Liver (tissue), 9 donors: ENCODE data around the gene SIGLEC1. TPM values are rescaled to one million over a fixed set of nuclear protein-coding genes. Genes with fewer than 3 reads are reported as not detected.

ENCODE experiments used
- DNase-seq: peaks from one replicate; pipeline ENCODE4 v3.0.0-alpha.2; 2017; ENCODE audit warnings: low spot score
- H3K27ac ChIP-seq, 2 donors: one replicate each; pipeline ENCODE4 v1.7.0; 2013; ENCODE audit warnings: inconsistent platforms in 2 of 2, low read length in 2 of 2, control low read depth in 1 of 2, low read depth in 1 of 2, mild to moderate bottlenecking in 1 of 2
- H3K27me3 ChIP-seq, 4 donors: one replicate each; pipeline versions ENCODE4 v1.6.1 to v1.7.0; 2013; ENCODE audit warnings: low read length in 3 of 4, inconsistent platforms in 1 of 4, mild to moderate bottlenecking in 1 of 4, moderate library complexity in 1 of 4; ENCODE audit not compliant: control insufficient read depth in 4 of 4, insufficient read depth in 4 of 4
- H3K36me3 ChIP-seq, 4 donors: one replicate each; pipeline versions ENCODE4 v1.6.1 to v1.7.0; 2013; ENCODE audit warnings: low read length in 3 of 4, mild to moderate bottlenecking in 3 of 4, low read depth in 1 of 4, moderate library complexity in 1 of 4; ENCODE audit not compliant: control insufficient read depth in 4 of 4, insufficient read depth in 3 of 4
- H3K4me1 ChIP-seq, 4 donors: one replicate each; pipeline versions ENCODE4 v1.6.1 to v1.7.0; 2013; ENCODE audit warnings: low read length in 3 of 4, mild to moderate bottlenecking in 3 of 4, moderate library complexity in 1 of 4; ENCODE audit not compliant: control insufficient read depth in 4 of 4, insufficient read depth in 4 of 4
- H3K4me3 ChIP-seq, 3 donors: one replicate each; pipeline versions ENCODE4 v1.6.1 to v1.7.0; 2013; ENCODE audit warnings: low read length in 3 of 3, control low read depth in 1 of 3, low read depth in 1 of 3, mild to moderate bottlenecking in 1 of 3
- H3K9ac ChIP-seq, 2 donors: one replicate each; pipeline ENCODE4 v1.7.0; 2013; ENCODE audit warnings: low read length in 2 of 2, mild to moderate bottlenecking in 2 of 2, moderate library complexity in 2 of 2, control low read depth in 1 of 2, low read depth in 1 of 2
- H3K9me3 ChIP-seq, 4 donors: one replicate each; pipeline versions ENCODE4 v1.6.1 to v1.7.0; 2013; ENCODE audit warnings: low read length in 3 of 4; ENCODE audit not compliant: control insufficient read depth in 4 of 4
- EGR1 ChIP-seq, 2 donors: IDR thresholded peaks; 2 replicates each; pipeline ENCODE4 v1.6.1; 2016 to 2018; ENCODE audit warnings: antibody characterized with exemption in 2 of 2, low read depth in 2 of 2
- FOXA1 ChIP-seq: IDR thresholded peaks from 2 replicates; pipeline ENCODE4 v1.6.1; 2016; ENCODE audit warnings: antibody characterized with exemption
- FOXA2 ChIP-seq: IDR thresholded peaks from 2 replicates; pipeline ENCODE4 v1.6.1; 2016; ENCODE audit warnings: antibody characterized with exemption
- GABPA ChIP-seq, 2 donors: IDR thresholded peaks in 1 of 2; conservative IDR thresholded peaks in 1 of 2; 2 replicates each; pipeline ENCODE4 v1.6.1; 2016; ENCODE audit warnings: antibody characterized with exemption in 2 of 2, mild to moderate bottlenecking in 1 of 2, moderate library complexity in 1 of 2
- HNF4A ChIP-seq, 2 donors: conservative IDR thresholded peaks; 2 replicates each; pipeline ENCODE4 v1.6.1; 2016; ENCODE audit warnings: antibody characterized with exemption in 2 of 2, mild to moderate bottlenecking in 2 of 2
- HNF4G ChIP-seq: IDR thresholded peaks from 2 replicates; pipeline ENCODE4 v1.6.1; 2016; ENCODE audit warnings: antibody characterized with exemption
- JUND ChIP-seq, 2 donors: IDR thresholded peaks; 2 replicates each; pipeline ENCODE4 v1.6.1; 2016; ENCODE audit warnings: antibody characterized with exemption in 2 of 2
- NR2F2 ChIP-seq: IDR thresholded peaks from 2 replicates; pipeline ENCODE4 v1.6.1; 2016; ENCODE audit warnings: antibody characterized with exemption
- RAD21 ChIP-seq, 2 donors: IDR thresholded peaks; 2 replicates each; pipeline ENCODE4 v1.6.1; 2016; ENCODE audit warnings: antibody characterized with exemption in 2 of 2, mild to moderate bottlenecking in 2 of 2
- RXRA ChIP-seq, 2 donors: IDR thresholded peaks; 2 replicates each; pipeline ENCODE4 v1.6.1; 2017 to 2018; ENCODE audit warnings: antibody characterized with exemption in 2 of 2, mild to moderate bottlenecking in 1 of 2
- SP1 ChIP-seq: IDR thresholded peaks from 2 replicates; pipeline ENCODE4 v1.6.1; 2018; ENCODE audit warnings: antibody characterized with exemption, mild to moderate bottlenecking
- TAF1 ChIP-seq: conservative IDR thresholded peaks from 2 replicates; pipeline ENCODE4 v1.6.1; 2016; ENCODE audit warnings: antibody characterized with exemption, mild to moderate bottlenecking
- YY1 ChIP-seq: IDR thresholded peaks from 2 replicates; pipeline ENCODE4 v1.6.1; 2016; ENCODE audit warnings: antibody characterized with exemption, mild to moderate bottlenecking
- WGBS: extraction: QIAGEN DNeasy Blood & Tissue Kit; methylation state at CpG from one replicate; pipeline ENCODE4 v1.1.7; 2013; 5-methylcytosine and 5-hydroxymethylcytosine counted together
- polyA plus RNA-seq, 2 donors: library from polyadenylated mRNA; stranded (reverse) in 1 of 2; unstranded in 1 of 2; fragments of 200-250 nt in 1 of 2; fragments of >200 nt in 1 of 2; fragmentation: Nextera tagmentation in 1 of 2; extraction: Ambion mirVana in 1 of 2; gene quantifications; one replicate each; pipeline versions ENCODE4 v1.2.1 to v1.2.3, GENCODE V29; 2013 to 2015
- total RNA-seq, 2 donors: library from RNA; depleted of rRNA; stranded (reverse); fragments of >200 nt; gene quantifications; one replicate each; pipeline ENCODE4 v1.2.3, GENCODE V29; 2014
- TF ChIP-seq, protein P1 (sequence below): IDR thresholded peaks from 2 replicates; pipeline ENCODE4 v1.6.1; 2016; ENCODE audit warnings: antibody characterized with exemption
- TF ChIP-seq, protein P2 (sequence below): IDR thresholded peaks from 2 replicates; pipeline ENCODE4 v1.6.1; 2016; ENCODE audit warnings: antibody characterized with exemption
- TF ChIP-seq, protein P3 (sequence below): IDR thresholded peaks from 2 replicates; pipeline ENCODE4 v1.6.1; 2016; ENCODE audit warnings: antibody characterized with exemption, mild to moderate bottlenecking
- TF ChIP-seq, protein P4 (sequence below): fragments of 150-350 bp; IDR thresholded peaks from 2 replicates; pipeline ENCODE4 v1.5.1; 2017; ENCODE audit warnings: improper control_type of control experiment, low read depth, low read length; ENCODE audit not compliant: missing input control
- TF ChIP-seq, protein P5 (sequence below): IDR thresholded peaks from 2 replicates; pipeline ENCODE4 v1.6.1; 2016; ENCODE audit warnings: antibody characterized with exemption
- donor health status: healthy.
- donor health status: healthy.
- donor health status: healthy.
- donor health status: healthy.
- donor health status: healthy.

SIGLEC1 gene
- total and polyA plus RNA-seq, 4 donors, result 2.3 to 7.8 (median 7.1) TPM

DNA sequence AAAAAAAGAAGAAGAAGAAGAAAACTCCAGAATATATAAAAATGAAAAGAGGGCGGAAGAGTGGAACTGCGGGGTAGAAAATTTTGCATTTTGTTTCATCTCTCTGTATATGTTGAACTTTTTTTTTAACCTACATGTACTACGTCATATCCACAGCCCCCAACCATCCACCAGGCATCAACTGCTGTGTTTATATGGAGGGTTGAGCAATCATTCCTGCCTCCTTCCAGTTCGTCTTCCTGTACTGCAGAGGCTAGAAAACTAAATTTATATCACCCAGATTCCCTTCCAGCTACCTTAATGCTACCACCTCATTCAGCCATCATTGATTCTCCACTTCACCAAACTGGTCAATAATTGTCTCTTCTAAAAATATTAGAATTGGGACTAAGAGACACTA, 9.5 kb upstream of the SIGLEC1 start (continued):
- TF ChIP-seq, protein P1, sequence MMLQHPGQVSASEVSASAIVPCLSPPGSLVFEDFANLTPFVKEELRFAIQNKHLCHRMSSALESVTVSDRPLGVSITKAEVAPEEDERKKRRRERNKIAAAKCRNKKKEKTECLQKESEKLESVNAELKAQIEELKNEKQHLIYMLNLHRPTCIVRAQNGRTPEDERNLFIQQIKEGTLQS, result no peak
- TF ChIP-seq, protein P2, sequence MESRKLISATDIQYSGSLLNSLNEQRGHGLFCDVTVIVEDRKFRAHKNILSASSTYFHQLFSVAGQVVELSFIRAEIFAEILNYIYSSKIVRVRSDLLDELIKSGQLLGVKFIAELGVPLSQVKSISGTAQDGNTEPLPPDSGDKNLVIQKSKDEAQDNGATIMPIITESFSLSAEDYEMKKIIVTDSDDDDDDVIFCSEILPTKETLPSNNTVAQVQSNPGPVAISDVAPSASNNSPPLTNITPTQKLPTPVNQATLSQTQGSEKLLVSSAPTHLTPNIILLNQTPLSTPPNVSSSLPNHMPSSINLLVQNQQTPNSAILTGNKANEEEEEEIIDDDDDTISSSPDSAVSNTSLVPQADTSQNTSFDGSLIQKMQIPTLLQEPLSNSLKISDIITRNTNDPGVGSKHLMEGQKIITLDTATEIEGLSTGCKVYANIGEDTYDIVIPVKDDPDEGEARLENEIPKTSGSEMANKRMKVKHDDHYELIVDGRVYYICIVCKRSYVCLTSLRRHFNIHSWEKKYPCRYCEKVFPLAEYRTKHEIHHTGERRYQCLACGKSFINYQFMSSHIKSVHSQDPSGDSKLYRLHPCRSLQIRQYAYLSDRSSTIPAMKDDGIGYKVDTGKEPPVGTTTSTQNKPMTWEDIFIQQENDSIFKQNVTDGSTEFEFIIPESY, result no peak
- no peak for TF ChIP-seq SP1

DNA sequence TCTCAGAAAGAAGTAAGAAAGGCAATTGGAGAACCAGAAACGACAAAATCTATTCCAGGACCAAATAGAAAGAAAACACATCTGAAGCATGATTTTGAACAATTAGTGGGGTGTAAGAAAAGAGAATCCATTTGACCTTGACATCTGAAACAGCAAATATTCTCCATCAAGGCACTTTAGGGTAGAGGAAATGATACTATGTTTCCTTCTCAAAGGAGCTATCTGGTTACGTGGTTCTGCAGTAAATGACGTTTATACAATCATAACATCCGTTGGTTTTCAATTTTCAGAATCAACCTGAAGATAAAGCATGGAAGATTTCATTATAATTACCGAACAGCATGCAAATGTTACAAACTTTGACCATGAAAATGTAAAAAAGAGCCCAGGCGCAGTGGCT, 8.2 kb upstream of the SIGLEC1 start:
- no peak for DNase-seq
- Histone ChIP-seq H3K36me3 (no peaks in the 10 kb centered on the region), H3K9ac (no peak overlapping the region), H3K4me1 (no peaks in the 10 kb centered on the region), H3K27me3 (peaks cover 0 to 3% (median 0%) of the 10 kb centered on the region in 4 donors), H3K27ac (no peak overlapping the region), H3K4me3 (no peak overlapping the region), H3K9me3 (no peaks in the 10 kb centered on the region)
- WGBS, result 62% methylated on average over 6 of the region's 6 CpGs
- TF ChIP-seq TAF1 (no peak), SP1 (no peak), HNF4G (no peak), GABPA (IDR thresholded peaks at IDR 0.05 in 1 of 2, conservative IDR thresholded peaks at IDR 0.05 in 1 of 2) (no peak), FOXA1 (no peak)
- TF ChIP-seq, protein P2, result no peak

DNA sequence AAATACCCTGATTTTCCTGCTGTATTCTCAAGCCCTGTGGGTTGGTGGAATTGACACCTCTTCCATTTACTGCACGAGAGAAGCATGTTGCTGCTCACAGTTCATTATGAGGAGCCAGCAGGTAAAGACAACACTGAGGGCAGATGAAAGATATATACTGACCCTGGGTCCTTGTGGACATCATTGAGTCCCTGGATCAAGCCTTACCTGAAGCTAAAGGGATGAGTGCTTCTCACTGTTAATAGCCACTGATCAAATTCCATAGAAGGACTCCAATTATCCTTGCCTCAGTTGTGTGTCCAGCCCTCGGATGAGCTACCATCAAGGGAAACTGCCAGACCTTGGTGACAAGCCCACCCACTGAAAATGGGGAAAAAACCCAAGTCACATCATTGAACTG, 7.7 kb upstream of the SIGLEC1 start:
- H3K4me3 ChIP-seq, result no peak overlapping the region
- DNase-seq, result no peak
- no peak overlapping the region for H3K9ac ChIP-seq
- TF ChIP-seq FOXA1 (no peak), JUND (IDR thresholded peaks at IDR 0.05) (no peak), TAF1 (no peak), EGR1 (IDR thresholded peaks at IDR 0.05; ENCODE audit: low read depth in 2 of 2) (no peak), RAD21 (IDR thresholded peaks at IDR 0.05) (no peak), HNF4G (no peak), YY1 (no peak), NR2F2 (no peak), RXRA (IDR thresholded peaks at IDR 0.05) (no peak), SP1 (no peak), GABPA (IDR thresholded peaks at IDR 0.05 in 1 of 2, conservative IDR thresholded peaks at IDR 0.05 in 1 of 2) (no peak), FOXA2 (no peak), HNF4A (conservative IDR thresholded peaks at IDR 0.05) (no peak)
- TF ChIP-seq, protein P3, sequence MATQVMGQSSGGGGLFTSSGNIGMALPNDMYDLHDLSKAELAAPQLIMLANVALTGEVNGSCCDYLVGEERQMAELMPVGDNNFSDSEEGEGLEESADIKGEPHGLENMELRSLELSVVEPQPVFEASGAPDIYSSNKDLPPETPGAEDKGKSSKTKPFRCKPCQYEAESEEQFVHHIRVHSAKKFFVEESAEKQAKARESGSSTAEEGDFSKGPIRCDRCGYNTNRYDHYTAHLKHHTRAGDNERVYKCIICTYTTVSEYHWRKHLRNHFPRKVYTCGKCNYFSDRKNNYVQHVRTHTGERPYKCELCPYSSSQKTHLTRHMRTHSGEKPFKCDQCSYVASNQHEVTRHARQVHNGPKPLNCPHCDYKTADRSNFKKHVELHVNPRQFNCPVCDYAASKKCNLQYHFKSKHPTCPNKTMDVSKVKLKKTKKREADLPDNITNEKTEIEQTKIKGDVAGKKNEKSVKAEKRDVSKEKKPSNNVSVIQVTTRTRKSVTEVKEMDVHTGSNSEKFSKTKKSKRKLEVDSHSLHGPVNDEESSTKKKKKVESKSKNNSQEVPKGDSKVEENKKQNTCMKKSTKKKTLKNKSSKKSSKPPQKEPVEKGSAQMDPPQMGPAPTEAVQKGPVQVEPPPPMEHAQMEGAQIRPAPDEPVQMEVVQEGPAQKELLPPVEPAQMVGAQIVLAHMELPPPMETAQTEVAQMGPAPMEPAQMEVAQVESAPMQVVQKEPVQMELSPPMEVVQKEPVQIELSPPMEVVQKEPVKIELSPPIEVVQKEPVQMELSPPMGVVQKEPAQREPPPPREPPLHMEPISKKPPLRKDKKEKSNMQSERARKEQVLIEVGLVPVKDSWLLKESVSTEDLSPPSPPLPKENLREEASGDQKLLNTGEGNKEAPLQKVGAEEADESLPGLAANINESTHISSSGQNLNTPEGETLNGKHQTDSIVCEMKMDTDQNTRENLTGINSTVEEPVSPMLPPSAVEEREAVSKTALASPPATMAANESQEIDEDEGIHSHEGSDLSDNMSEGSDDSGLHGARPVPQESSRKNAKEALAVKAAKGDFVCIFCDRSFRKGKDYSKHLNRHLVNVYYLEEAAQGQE, result no peak
- TF ChIP-seq, protein P4, sequence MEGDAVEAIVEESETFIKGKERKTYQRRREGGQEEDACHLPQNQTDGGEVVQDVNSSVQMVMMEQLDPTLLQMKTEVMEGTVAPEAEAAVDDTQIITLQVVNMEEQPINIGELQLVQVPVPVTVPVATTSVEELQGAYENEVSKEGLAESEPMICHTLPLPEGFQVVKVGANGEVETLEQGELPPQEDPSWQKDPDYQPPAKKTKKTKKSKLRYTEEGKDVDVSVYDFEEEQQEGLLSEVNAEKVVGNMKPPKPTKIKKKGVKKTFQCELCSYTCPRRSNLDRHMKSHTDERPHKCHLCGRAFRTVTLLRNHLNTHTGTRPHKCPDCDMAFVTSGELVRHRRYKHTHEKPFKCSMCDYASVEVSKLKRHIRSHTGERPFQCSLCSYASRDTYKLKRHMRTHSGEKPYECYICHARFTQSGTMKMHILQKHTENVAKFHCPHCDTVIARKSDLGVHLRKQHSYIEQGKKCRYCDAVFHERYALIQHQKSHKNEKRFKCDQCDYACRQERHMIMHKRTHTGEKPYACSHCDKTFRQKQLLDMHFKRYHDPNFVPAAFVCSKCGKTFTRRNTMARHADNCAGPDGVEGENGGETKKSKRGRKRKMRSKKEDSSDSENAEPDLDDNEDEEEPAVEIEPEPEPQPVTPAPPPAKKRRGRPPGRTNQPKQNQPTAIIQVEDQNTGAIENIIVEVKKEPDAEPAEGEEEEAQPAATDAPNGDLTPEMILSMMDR, result no peak
- TF ChIP-seq, protein P2, result no peak
- TF ChIP-seq, protein P1, result no peak
- TF ChIP-seq, protein P5, sequence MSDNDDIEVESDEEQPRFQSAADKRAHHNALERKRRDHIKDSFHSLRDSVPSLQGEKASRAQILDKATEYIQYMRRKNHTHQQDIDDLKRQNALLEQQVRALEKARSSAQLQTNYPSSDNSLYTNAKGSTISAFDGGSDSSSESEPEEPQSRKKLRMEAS, result no peak
- H3K4me1 ChIP-seq, result no peaks in the 10 kb centered on the region
- no peaks in the 10 kb centered on the region for H3K9me3 ChIP-seq
- peaks cover 0 to 3% (median 0%) of the 10 kb centered on the region in 4 donors for H3K27me3 ChIP-seq
- no peak overlapping the region for H3K27ac ChIP-seq
- no peaks in the 10 kb centered on the region for H3K36me3 ChIP-seq
- WGBS, result 81% methylated on average over 2 of the region's 2 CpGs
